ENCODE measurements around the gene MMP17.

The MMP17 gene

GRCh38 chr12:131850856-131851559, 22.8 kb downstream of the MMP17 start:
- no peak for DNase-seq

- DNase-seq: no peak
Observed at GRCh38 chr12:131851741-131852550, 23.8 kb downstream of the MMP17 start.

- DNase-seq: no peak
Observed at GRCh38 chr12:131852551-131853299, 24.5 kb downstream of the MMP17 start.

GRCh38 chr12:131853832-131854797, 25.9 kb downstream of the MMP17 start:
- DNase-seq: no peak

- DNase-seq: no peak
Observed at GRCh38 chr12:131854861-131855476, 26.8 kb downstream of the MMP17 start.

GRCh38 chr12:131855521-131856142, 27.4 kb downstream of the MMP17 start:
- DNase-seq: no peak

GRCh38 chr12:131856366-131857097, 28.3 kb downstream of the MMP17 start:
- no peak for DNase-seq

- DNase-seq: no peak
Observed at GRCh38 chr12:131857908-131858850, 30.0 kb downstream of the MMP17 start.

GRCh38 chr12:131860472-131861260, 32.5 kb downstream of the MMP17 start:
- no peak for DNase-seq

- no peak for DNase-seq
Observed at GRCh38 chr12:131861261-131862083, 33.3 kb downstream of the MMP17 start.

GRCh38 chr12:131862084-131862441, 33.9 kb downstream of the MMP17 start:
- no peak for DNase-seq

- no peak for DNase-seq
Observed at GRCh38 chr12:131862600-131862993, 34.4 kb downstream of the MMP17 start.

- no peak for DNase-seq
Observed at GRCh38 chr12:131862994-131863710, 35.0 kb downstream of the MMP17 start.

GRCh38 chr12:131863711-131864396, 35.7 kb downstream of the MMP17 start:
- DNase-seq: no peak

GRCh38 chr12:131864469-131864868, 36.3 kb downstream of the MMP17 start:
- no peak for DNase-seq

- no peak for DNase-seq
Observed at GRCh38 chr12:131865180-131865875, 37.1 kb downstream of the MMP17 start.
